Retina (tissue), 1 donor: ENCODE measurements around the gene CSGALNACT2.

Experiments
- DNase-seq: peaks from one replicate; pipeline ENCODE4 v3.0.0-alpha.2; 2016

The CSGALNACT2 gene

DNA sequence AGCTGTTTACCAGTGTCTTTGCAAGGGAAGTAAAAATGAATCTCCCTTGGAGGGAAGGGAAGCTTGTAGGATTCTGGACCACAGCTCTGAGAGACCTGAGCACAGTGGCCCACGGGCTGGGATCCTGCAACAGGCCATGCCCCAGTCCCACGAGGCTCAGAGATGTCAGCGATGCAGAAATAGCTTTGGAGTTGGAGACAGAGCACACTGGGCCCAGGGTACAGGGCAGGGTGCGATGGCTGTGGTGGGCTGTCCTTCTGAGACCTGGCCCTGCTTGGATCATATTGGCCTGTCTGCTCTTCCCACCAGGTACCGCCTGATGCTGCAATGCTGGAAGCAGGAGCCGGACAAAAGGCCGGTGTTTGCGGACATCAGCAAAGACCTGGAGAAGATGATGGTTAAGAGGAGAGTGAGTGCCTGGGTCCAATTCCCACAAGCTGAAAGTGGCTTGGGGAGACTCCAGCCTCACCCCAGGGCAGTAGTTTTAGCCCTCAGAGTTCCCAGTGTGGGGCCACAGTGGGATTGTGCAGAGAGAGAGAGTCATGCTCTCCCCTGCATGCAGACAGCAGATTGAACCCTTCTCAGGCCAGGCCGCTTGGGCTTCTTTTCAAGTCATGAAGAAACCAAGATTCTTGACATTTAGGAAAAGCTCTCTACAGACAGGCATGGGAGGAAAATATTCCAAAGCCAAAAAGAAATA is 13.5 kb upstream of the CSGALNACT2 start:
- no peak for DNase-seq

DNA sequence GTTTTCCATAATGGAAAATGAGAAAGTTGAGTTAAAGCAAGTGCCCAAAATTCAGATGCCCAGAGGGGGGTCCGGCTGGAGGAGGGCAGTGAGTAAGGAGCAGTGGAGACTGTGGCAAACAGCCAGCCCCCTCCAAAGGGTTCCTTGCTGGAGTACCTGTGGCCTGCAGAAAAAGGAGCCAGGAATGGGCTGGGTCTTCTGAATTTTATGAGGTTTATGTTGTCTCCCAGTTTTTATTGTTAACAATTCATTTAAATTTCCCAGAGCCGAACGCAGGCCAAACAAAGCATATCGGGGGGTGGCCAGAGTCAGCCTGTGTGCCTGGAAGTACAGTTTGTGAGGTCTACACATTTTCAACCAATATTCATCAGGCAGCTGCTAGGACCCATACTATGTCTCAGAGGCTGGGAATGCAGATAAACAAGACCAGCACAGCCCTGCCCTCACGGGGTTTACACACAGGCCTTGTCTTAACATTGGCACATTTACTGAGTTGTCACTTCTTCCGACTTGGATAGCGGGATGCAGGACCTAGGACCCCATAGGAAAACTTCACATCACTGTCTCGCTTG is 12.9 kb upstream of the CSGALNACT2 start:
- DNase-seq: no peak

- DNase-seq: no peak
Measured at GRCh38 chr10:43125881-43126731, 12.1 kb upstream of the CSGALNACT2 start.

GRCh38 chr10:43126759-43127424 is 11.4 kb upstream of the CSGALNACT2 start:
- DNase-seq: no peak

GRCh38 chr10:43127442-43127841 is 10.8 kb upstream of the CSGALNACT2 start:
- no peak for DNase-seq

GRCh38 chr10:43128331-43128730 is 9.9 kb upstream of the CSGALNACT2 start:
- no peak for DNase-seq

DNA sequence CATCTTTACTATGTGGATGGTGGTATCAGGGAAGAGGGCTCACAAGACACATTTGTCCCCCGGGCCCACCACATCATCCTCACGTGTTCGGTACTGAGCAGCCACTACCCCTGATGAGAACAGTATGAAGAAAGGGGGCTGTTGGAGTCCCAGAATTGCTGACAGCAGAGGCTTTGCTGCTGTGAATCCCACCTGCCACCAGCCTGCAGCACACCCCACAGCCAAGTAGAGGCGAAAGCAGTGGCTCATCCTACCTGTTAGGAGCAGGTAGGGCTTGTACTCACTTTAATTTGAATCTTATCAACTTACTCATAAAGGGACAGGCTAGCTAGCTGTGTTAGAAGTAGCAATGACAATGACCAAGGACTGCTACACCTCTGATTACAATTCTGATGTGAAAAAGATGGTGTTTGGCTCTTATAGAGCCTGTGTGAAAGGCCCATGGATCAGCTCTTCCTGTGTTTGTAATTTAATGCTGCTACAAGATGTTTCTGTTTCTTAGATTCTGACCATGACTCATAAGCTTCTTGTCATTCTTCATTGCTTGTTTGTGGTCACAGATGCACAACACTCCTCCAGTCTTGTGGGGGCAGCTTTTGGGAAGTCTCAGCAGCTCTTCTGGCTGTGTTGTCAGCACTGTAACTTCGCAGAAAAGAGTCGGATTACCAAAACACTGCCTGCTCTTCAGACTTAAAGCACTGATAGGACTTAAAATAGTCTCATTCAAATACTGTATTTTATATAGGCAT is 9.1 kb upstream of the CSGALNACT2 start:
- no peak for DNase-seq

DNA sequence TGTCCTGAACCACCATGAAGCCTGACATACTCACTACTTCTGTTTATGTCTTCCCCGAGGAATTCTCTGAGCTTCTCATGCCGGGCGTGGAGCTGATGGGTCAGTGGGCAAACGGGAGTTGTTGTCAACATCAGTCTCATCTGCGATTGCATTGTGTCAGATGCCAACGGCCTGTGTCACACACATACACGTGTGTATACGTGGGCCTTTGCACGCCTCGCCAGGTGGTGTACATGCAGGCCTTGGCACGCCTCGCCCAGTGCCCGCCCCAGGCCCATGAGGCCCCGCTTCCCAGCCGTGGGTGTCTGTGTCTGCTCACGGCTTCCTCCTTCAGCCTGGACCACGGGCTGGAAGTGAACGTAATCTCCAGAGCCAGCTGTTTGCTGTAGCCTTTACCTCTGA is 7.5 kb upstream of the CSGALNACT2 start:
- DNase-seq: no peak

GRCh38 chr10:43131256-43131655 is 7.0 kb upstream of the CSGALNACT2 start:
- no peak for DNase-seq

DNA sequence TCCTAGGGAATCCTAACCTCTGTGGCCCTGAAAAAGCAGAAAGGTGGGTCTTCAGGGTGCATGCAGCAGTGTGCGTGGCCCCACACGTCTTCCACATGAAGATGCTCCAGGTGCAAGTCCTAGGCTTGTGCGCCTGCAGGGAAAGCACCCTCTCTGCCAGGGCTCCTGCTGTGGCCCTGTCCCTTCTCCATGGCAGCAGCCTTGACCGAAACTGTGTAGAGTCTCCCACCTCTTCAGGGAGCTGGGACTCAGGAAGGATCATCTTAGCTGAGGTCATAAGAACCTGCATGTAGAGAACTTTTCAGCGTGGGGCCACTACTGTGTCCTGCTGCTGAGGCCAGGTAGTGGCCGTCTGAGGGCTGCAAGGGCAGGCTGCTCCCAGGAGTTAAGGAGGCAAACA is 6.3 kb upstream of the CSGALNACT2 start:
- DNase-seq: no peak

GRCh38 chr10:43132867-43133787 is 5.1 kb upstream of the CSGALNACT2 start:
- no peak for DNase-seq

DNA sequence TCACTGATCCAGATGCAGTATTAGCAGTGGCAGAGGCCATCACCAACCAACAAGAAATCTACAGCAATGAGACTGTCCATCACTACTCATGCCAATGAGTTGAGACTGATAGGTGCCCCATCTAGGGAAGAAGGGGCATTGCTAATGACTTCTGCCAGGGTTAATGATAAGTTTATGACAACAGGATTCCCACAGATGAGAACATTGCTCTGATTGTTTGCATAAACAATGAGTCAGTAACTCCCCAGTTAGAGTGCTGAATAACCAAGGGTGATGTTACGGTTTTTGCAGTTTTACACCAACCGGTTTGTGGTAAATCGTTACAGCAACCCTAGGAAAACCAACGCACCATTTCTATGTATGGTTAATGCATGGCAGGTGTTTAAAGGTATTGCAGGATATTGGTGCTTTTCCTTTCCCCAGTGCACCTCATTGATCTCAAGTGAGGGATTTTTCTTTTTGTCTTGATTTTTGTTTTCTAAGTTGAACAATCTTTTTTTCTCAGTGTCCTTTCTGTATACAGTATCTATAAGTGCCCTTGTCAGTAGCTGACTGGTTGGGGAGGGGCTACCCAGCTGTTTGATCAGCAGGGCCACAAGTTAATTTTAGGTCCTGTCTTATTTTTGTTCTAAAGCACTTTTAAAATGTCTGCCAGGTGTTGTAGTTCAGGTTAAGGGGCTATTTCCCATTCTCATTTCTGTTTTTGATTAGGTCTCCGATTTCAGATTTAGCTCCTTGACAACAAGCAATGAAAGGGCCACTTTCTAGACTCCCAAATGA is 3.9 kb upstream of the CSGALNACT2 start:
- no peak for DNase-seq

DNA sequence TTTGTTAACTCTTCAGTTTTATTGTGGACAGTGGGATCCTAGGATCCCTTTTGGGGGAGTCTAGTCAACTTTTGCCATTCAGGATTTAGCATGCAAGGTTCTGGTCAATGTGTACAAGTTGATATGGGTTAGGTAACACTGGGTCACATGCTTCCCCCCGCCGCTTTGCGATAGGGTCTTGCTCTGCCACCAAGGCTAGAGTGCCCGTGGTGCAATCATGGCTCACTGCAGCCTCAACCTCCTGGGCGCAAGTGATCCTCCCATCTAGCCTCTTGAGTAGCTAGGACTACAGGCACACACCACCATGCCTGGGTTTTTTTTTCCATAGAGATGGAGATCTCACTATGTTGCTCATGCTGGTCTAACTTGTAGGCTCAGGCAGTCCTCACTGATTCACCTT is 3.2 kb upstream of the CSGALNACT2 start:
- no peak for DNase-seq

DNA sequence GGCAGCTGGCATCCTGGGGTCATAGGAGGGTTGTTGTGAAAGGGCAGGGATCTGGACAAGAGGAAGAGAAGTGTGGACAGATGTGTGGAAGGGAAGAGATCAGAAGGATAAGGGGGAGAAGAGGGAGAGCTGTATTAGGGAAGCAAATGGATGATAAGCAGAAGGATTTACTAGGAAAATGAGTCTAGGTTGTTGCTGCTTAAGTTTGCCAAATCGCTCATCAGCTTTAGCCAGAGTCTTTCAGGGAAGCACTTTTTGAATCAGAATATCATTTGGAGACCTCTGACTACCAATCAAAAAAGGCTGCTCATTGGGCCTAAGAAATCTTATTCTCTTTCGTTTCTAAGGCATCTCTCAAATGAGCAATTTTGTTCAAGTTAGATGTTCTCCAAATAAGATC is 2.6 kb upstream of the CSGALNACT2 start:
- DNase-seq: no peak

GRCh38 chr10:43136432-43136831 is 1.8 kb upstream of the CSGALNACT2 start:
- DNase-seq: no peak

DNA sequence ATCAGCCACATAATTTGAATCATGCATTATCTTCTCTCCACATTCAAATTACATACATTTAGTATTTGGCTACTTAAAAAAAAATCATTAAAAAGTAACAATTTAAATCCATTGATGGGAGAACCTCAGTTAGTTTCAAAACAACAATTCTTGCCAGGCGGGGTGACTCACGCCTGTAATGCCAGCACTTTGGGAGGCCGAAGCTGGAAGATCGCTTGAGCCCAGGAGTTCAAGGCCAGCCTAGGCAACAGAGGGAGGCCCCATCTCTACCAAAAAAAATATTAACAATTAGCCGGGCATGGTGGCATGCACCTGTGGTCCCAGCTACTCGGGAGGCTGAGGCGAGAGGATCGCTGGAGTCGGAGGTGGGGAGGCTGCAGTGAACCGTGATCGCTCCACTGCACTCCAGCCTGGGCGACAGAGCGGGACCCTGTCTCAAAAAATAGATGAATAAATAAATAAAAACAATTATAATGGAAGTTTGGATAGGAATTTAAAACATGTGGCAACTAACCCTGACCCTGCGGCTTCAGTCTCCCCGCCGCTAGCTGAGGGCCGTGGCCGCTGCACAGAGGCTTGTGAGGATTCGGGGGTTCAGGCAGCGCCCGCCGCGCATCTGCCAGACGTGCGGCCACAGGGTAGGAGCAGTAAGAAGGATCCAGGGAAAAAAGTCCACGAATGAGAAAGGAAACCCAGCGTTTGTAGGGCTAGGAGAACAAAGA is 1.1 kb upstream of the CSGALNACT2 start:
- no peak for DNase-seq

DNA sequence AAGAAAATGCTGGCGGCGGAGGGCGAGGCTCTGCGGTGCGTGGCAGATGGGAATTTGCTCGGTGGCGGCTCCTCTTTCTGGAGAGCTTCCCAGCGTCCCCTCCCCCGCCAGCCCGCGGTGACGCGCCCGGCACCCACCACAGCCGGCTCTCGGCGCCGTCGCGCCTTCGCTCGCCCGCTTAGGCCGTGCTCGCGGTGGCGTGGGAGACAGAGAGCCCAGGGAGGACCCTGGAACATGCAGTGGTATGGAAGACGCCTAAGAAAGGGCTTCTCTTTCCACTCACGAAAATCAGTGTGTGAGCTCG is 576 bp upstream of the CSGALNACT2 start:
- peak; percentile 94 for DNase-seq

DNA sequence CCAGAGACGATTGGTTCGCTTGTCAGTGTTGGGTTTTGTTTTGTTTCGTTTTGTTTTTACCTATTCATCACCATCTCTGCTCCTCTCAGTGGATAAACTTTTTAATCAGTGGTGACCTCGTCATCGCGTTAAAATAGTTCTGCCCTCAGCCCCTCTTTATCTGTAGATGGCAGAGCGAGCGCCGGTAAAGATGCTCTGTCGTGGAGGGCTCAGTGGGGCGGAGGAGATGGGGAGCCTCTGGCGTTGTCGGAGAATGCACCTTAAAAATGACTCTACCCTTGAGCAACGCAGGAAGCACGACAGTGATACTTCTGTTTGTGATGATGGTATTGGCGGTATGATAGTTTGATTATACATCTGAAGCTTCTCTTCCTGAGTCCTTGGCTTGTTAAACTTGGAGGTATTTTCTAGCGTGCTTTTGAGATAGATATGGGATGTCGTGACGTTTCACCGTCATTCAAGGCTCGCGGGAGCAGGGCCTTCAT is 554 bp downstream of the CSGALNACT2 start:
- DNase-seq: peak; percentile 78

- DNase-seq: no peak
Measured at GRCh38 chr10:43141421-43141820, 3.2 kb downstream of the CSGALNACT2 start.

DNA sequence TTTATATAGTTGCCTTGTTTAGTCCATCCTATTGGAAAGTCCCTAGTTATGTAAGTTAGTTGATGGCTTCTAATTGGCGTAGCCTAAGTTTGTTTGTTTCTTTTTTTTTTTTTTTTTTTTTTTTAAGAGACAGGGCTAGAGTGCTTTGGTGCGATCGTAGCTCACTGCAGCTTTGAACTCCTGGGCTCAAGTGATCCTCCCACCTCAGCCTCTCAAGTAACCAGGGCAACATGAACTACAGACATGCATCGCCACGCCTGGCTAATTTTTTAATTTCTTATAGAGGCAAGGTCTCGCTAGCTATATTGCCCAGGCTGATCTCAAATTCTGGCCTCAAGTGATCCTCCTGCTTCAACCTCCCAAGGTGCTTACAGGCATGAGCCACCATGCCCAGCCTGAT is 7.1 kb downstream of the CSGALNACT2 start:
- no peak for DNase-seq
